AG10803 (cell line): ENCODE results near the gene ZNF107.

Source experiments
- DNase-seq: peaks from one replicate; pipeline ENCODE4 v3.0.0; 2010; ENCODE audit warnings: low read depth
- H3K4me3 ChIP-seq: 2 replicates; pipeline ENCODE4 v1.5.1; 2011; ENCODE audit warnings: mild to moderate bottlenecking, low read length, control low read depth
- CTCF ChIP-seq: conservative IDR thresholded peaks from 2 replicates; pipeline ENCODE4 v1.5.1; 2011; ENCODE audit warnings: mild to moderate bottlenecking, low read length, control low read depth, inconsistent platforms

Gene ZNF107

GRCh38 chr7:64636386-64636785, 29.5 kb upstream of the ZNF107 start:
- TF ChIP-seq CTCF, result no peak
- no peak overlapping the region for H3K4me3 ChIP-seq
- no peak for DNase-seq

GRCh38 chr7:64637521-64638445, 28.1 kb upstream of the ZNF107 start:
- H3K4me3 ChIP-seq, result no peak overlapping the region
- TF ChIP-seq CTCF, result no peak
- no peak for DNase-seq

- DNase-seq, result no peak
- TF ChIP-seq CTCF, result no peak
- no peak overlapping the region for H3K4me3 ChIP-seq
Measured at GRCh38 chr7:64638822-64639221, 27.1 kb upstream of the ZNF107 start.

GRCh38 chr7:64639267-64640001, 26.5 kb upstream of the ZNF107 start:
- no peak for TF ChIP-seq CTCF
- DNase-seq, result no peak
- H3K4me3 ChIP-seq, result no peak overlapping the region

GRCh38 chr7:64640504-64640903, 25.4 kb upstream of the ZNF107 start:
- DNase-seq, result no peak
- no peak overlapping the region for H3K4me3 ChIP-seq
- TF ChIP-seq CTCF, result no peak

- no peak overlapping the region for H3K4me3 ChIP-seq
- DNase-seq, result no peak
- no peak for TF ChIP-seq CTCF
Measured at GRCh38 chr7:64642046-64642445, 23.9 kb upstream of the ZNF107 start.
